Ishikawa (cell line): ENCODE results near the gene KRT15.

Source experiments
- CEBPB ChIP-seq: IDR thresholded peaks from 2 replicates; pipeline ENCODE4 v1.6.1; 2012
- CREB1 ChIP-seq: IDR thresholded peaks from 2 replicates; pipeline ENCODE4 v1.6.1; 2012; ENCODE audit warnings: low read depth
- EGR1 ChIP-seq: IDR thresholded peaks from 2 replicates; pipeline ENCODE4 v1.6.1; 2012
- EP300 ChIP-seq: IDR thresholded peaks from 2 replicates; pipeline ENCODE4 v1.6.1; 2012; ENCODE audit warnings: borderline replicate concordance
- FOXM1 ChIP-seq: IDR thresholded peaks from 2 replicates; pipeline ENCODE4 v1.6.1; 2012; ENCODE audit warnings: low read depth, borderline replicate concordance
- MAX ChIP-seq: IDR thresholded peaks from 2 replicates; pipeline ENCODE4 v1.6.1; 2012
- NFIC ChIP-seq: IDR thresholded peaks from 2 replicates; pipeline ENCODE4 v1.6.1; 2012
- RAD21 ChIP-seq: IDR thresholded peaks from 2 replicates; pipeline ENCODE4 v1.6.1; 2012; ENCODE audit warnings: low read depth
- REST ChIP-seq: IDR thresholded peaks from 2 replicates; pipeline ENCODE4 v1.6.1; 2012; ENCODE audit warnings: low read depth, mild to moderate bottlenecking
- TAF1 ChIP-seq: IDR thresholded peaks from 2 replicates; pipeline ENCODE4 v1.6.1; 2012; ENCODE audit warnings: low read depth, mild to moderate bottlenecking
- TCF12 ChIP-seq: IDR thresholded peaks from 2 replicates; pipeline ENCODE4 v1.6.1; 2012; ENCODE audit warnings: low read depth
- TEAD4 ChIP-seq: IDR thresholded peaks from 2 replicates; pipeline ENCODE4 v1.6.1; 2012
- USF1 ChIP-seq: IDR thresholded peaks from 2 replicates; pipeline ENCODE4 v1.6.1; 2012
- YY1 ChIP-seq: IDR thresholded peaks from 2 replicates; pipeline ENCODE4 v1.6.1; 2012; ENCODE audit warnings: low read depth
- ZBTB7A ChIP-seq: IDR thresholded peaks from 2 replicates; pipeline ENCODE4 v1.6.1; 2012; ENCODE audit warnings: low read depth

KRT15 gene

GRCh38 chr17:41510251-41511065 lies 8.2 kb downstream of the KRT15 start:
- no peak for TF ChIP-seq ZBTB7A
- TF ChIP-seq RAD21, result no peak

- 0 out of 2 replicates have a peak, but pooled peaks have one; percentile 39 for TF ChIP-seq EP300
- 0 out of 2 replicates have a peak, but pooled peaks have one; percentile 24 for TF ChIP-seq NFIC
- 0 out of 2 replicates have a peak, but pooled peaks have one; percentile 42 for TF ChIP-seq TCF12
- TF ChIP-seq USF1, result no peak
- TF ChIP-seq MAX, result no peak
- TF ChIP-seq TAF1, result no peak
- 0 out of 2 replicates have a peak, but pooled peaks have one; percentile 17 for TF ChIP-seq YY1
- no peak for TF ChIP-seq FOXM1
These were observed 11.3 kb downstream of the KRT15 start for GRCh38 chr17:41507315-41507880.

- peak; percentile 15; the same call in 1 of the 2 replicates for TF ChIP-seq TCF12
- no peak for TF ChIP-seq ZBTB7A
- TF ChIP-seq CEBPB, result no peak
- no peak for TF ChIP-seq EGR1
- peak; percentile 94 for TF ChIP-seq TEAD4
- TF ChIP-seq REST, result no peak
- TF ChIP-seq USF1, result peak; percentile 93
- no peak for TF ChIP-seq YY1
- TF ChIP-seq EP300, result peak; percentile 73; the same call in 1 of the 2 replicates
- no peak for TF ChIP-seq RAD21
- no peak for TF ChIP-seq CREB1
- TF ChIP-seq MAX, result peak; percentile 51; the same call in 1 of the 2 replicates
- TF ChIP-seq TAF1, result no peak
- TF ChIP-seq FOXM1, result 0 out of 2 replicates have a peak, but pooled peaks have one; percentile 28
- peak; percentile 7; the same call in 1 of the 2 replicates for TF ChIP-seq NFIC
These were observed 12.6 kb downstream of the KRT15 start for GRCh38 chr17:41505809-41506767.

- no peak for TF ChIP-seq YY1
- no peak for TF ChIP-seq CREB1
These were observed 13.5 kb downstream of the KRT15 start, which contains the start of gene KRT13 for GRCh38 chr17:41505007-41505808. Gene KRT13, minus strand, starts transcription at chr17:41505612. Its CDS starts 62 bp downstream, at chr17:41505550.

GRCh38 chr17:41504246-41504977 lies 14.3 kb downstream of the KRT15 start:
- no peak for TF ChIP-seq CEBPB
- no peak for TF ChIP-seq REST
- no peak for TF ChIP-seq TEAD4
- TF ChIP-seq MAX, result no peak
- TF ChIP-seq USF1, result no peak
- no peak for TF ChIP-seq CREB1
- TF ChIP-seq EP300, result no peak
- TF ChIP-seq ZBTB7A, result no peak
- no peak for TF ChIP-seq YY1
